T-helper 22 cell (primary cell): ENCODE data around the gene CSRNP3.
"Not testable (repeated sequence)": the region's sequence is repeated elsewhere in the genome, so short reads cannot be mapped to it uniquely, and the experiment has no call there.

Experiments used
- DNase-seq: peaks from one replicate; pipeline ENCODE4 v3.0.0-alpha.2; 2020; ENCODE audit warnings: low read depth

Gene CSRNP3

DNA sequence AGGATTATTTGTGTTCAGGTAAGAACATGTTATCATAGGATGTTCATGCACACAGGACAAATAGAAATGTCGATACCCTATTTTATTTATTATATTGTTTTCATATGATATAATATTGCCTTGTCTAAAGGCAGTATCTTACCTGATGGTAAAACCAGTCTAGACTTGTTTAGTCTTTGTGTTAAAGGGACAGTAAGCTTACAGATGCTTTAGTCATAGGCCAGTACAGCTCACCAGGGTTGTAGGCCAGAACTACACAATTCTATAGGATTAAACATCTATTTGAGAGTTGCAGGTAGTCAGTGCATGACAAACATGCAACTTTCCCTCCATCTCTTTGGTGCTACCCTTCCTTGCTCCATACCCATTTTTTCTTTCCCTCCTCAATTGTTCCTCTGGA lies 166.0 kb downstream of the CSRNP3 start:
- DNase-seq = no peak

GRCh38 chr2:165636959-165637358 lies 167.5 kb downstream of the CSRNP3 start:
- DNase-seq = no peak

DNA sequence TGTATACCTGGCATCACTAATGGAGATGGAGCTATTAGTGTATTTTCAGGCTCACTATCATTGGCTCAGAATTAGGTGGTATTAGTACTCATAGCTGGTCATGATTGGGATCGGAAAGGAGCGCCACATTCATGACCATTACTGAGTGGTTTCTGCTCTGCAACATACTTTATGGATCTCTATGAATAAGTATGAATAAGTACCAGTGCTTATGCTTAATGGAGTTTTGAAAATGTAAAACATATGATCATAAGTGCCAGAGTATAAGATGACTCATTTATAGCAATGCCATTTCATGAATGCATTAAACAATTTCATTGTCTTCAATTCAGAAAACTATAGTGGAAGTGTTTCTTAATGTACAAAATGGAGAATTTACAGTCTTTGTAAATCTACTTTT lies 167.9 kb downstream of the CSRNP3 start:
- no peak for DNase-seq

DNA sequence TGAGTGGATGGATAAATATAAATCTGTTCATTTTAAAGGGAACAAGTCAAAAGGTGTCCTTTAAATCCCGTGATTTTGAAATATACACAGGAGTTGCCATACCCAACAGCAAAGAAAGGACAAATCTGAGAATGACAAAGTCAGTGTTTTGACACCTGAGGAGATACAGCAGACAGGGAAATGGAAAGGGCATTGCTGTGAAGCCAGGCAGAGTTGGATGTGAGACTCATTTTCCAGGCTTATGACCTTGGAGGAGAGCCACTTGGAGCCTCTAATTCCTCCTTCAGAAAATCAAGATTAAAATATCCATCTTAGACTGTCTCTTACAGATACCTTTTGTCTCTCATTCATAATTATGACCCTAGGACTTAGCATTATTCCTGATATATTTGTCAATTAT lies 170.0 kb downstream of the CSRNP3 start:
- no peak for DNase-seq

DNA sequence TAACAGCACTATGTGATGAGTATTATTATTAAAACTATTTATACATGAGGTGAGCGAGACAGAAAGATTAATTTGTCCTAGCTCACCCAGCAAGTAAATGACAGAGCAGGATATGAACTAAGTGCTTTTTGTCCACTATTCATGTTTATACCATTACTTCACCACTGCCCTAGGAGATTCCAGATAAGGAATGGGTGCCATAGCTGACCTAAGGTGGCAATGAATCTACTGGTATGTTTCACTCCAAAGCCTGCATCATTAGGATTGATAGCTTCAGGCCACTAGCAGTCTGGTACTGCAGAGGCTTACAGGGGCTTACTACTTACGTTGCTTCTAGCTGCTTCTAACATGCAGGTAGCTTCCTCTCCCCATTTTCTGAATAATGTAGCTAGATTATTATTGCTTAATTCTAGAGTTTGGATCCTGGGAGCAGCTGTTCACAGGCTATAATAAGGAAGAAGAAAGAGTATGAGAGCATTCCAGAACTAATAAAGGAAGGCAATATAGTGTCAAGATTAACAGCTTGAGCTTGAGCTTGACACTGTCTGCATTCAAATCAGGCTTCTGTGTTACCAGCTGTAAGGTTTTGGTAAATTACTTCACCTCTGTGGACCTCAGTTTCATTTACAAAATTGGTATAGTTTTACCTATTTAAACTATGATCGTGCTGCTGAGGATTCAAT lies 170.9 kb downstream of the CSRNP3 start:
- no peak for DNase-seq

GRCh38 chr2:165645930-165646831 lies 176.7 kb downstream of the CSRNP3 start:
- no peak for DNase-seq

DNA sequence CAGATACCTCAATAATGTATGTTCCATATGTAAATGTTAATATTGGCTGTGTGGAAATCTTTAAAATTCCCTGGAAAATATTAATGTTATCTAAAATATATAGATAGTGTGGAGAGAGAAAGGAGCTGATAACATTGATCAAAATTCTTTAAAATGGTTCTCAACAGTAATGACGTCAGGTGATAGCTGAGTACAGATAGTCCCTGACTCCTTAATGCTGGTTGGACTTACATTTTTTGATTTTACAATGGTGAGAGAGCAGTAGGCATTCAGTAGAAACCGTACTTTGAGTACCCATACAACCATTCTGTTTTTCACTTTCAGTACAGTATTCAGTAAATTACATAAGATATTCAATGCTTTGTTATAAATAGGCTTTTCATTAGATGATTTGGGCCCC lies 177.9 kb downstream of the CSRNP3 start:
- DNase-seq = no peak

- no peak for DNase-seq
These were observed 179.3 kb downstream of the CSRNP3 start for GRCh38 chr2:165648801-165649200.

- no peak for DNase-seq
These were observed 181.7 kb downstream of the CSRNP3 start for GRCh38 chr2:165651233-165651632.

- no peak for DNase-seq
These were observed 186.2 kb downstream of the CSRNP3 start for GRCh38 chr2:165655661-165656060.

- no peak for DNase-seq
These were observed 190.9 kb downstream of the CSRNP3 start for GRCh38 chr2:165660361-165660760.

- no peak for DNase-seq
These were observed 193.2 kb downstream of the CSRNP3 start for GRCh38 chr2:165662720-165663119.

DNA sequence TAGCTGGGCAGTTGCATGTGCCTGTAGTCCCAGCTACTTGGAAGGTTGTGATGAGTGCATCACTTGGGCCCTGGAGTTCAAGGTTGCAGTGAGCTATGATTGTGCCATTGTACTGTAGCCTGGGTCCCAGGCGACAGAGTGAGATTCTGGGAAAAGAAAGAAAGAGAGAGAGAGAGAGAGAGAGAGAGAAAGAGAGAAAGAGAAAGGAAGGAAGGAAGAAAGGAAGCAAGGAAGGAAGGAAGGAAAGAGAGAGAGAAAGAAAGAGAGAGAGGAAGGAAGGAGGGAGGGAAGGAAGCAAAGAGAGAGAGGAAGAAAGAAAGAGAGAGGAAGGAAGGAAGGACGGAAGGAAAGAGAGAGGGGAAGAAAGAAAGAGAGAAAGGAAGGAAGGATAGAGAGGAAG lies 196.1 kb downstream of the CSRNP3 start:
- no peak for DNase-seq

GRCh38 chr2:165666073-165666472 lies 196.6 kb downstream of the CSRNP3 start:
- not testable (repeated sequence) for DNase-seq

DNA sequence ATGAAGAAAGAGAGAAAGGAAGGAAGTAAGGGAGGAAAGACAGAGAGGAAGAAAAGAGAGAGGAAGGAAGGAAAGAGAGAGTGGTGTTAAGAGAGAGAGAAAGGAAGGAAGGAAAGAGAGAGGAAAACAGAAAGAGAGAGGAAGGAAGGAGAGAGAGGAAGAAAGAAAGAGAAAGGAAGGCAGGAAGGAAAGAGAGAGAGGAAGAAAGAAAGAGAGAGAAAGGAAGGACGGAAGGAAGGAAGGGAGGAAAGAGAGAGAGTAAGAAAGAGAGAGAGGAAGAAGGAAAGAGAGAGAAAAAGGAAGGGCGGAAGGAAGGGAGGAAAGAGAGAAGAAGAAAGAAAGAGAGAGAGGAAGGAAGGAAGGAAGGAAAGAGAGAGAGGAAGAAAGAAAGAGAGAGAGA lies 197.1 kb downstream of the CSRNP3 start:
- DNase-seq = no peak

DNA sequence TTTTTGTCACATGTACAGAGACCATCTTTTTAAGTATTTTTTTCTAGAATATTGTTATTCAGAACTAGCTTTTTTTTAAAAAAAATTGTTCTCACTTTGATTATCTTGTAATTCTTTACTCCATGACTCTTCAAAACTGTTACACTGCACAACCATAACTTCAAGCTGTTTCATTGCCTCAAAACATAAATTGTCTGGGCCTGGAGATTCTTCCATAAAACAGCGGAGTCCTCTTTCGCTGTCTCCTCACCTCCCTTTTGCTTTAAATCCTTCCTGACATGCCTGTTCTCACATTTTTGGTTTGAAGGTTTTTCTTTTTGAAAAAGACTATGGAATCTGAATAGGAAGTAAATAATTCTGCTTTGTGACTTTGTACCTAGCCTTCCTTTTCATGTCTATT lies 197.9 kb downstream of the CSRNP3 start:
- DNase-seq = no peak

DNA sequence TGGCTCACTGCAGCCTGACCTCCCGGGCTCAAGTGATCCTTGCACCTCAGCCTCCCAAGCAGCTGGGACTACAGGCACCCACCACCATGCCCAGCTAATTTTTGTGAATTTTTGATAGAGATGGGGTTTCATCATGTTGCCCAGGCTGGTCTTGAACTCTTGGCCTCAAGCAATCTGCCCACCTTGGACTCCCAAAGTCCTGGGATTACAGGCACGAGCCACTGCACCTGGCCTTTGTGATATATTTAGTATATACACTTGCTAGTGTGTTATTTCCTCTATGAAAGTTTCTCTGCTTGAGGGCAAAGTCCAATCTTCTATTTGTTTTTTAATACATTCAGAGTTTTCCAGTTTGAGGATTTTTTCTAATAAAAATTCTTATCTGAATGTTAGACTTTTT lies 205.3 kb downstream of the CSRNP3 start:
- DNase-seq = no peak

- no peak for DNase-seq
These were observed 206.1 kb downstream of the CSRNP3 start for GRCh38 chr2:165675551-165675968.

- no peak for DNase-seq
These were observed 209.4 kb downstream of the CSRNP3 start for GRCh38 chr2:165678882-165679281.

GRCh38 chr2:165679621-165680020 lies 210.1 kb downstream of the CSRNP3 start:
- no peak for DNase-seq

DNA sequence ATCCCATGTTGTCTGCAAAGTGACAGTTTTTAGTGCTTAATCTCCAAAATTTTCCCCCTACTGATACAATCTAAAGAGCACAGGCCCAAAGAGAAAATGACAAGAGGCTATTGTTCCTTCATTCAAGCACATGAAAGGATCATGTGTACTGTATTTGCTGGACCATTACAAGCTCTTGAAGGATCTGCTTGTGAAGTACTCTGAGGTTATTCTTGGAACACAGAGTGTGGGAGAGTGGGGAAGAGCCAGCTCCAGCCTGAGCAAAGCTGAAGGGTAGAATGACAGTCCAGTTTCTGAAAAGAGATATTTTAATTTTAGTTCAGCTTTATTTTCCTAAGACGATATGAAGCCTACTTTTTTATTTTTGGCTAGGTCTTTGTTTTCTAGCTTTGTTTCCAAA lies 212.3 kb downstream of the CSRNP3 start:
- no peak for DNase-seq

- no peak for DNase-seq
These were observed 213.0 kb downstream of the CSRNP3 start for GRCh38 chr2:165682546-165682945.

DNA sequence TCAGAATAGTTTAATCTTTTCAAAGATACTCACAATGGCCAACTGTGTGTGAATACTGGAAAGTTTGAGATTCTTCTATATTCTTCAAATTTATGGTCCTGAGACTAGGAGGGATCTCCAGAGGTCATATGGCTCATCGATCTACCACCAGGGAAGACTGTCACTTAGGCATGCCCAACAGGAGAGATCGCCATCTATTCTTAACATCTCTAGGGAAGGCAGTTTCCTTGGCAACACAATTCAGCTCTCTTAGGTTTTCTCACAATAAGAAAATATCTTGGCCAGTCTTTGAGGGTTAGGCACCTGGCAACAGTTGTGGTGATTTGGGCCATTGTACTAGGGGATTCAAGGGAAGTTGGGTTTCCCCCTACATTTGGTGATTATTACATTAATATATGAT lies 217.3 kb downstream of the CSRNP3 start:
- no peak for DNase-seq
